ENCODE results near the gene HACE1.

Gene HACE1

DNA sequence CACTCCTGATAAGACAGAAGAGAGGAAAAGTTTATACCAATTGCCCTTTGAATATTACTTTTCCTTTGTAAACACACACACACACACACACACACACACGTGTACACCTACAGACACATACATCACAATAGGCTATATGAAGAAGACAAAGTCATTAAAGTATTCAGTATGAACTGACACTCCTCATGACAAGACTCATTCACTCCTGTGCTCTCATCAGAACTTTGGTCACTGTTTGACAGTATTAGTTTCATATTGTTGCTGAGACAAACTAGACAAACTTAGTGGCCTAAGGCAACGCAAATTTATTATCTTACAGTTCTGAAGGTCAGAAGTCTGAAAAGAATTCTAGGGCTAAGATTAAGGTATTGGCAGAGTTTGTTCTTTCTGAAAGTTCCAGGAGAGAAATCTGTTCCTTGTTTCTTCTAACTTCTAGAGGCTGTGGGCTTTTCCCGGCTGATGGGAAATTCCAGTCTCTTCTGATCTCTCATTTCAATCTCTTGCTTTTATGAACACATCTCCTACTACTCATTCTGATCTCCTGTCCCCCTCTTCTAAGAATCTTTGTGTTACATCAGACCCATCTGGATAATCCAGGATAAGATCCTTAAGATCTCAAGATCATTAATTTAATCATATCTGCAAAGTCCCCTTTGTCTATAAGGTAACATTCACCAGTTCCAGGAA, 171.3 kb downstream of the HACE1 start:
- no peak for DNase-seq (ENCODE audit: low spot score)

DNA sequence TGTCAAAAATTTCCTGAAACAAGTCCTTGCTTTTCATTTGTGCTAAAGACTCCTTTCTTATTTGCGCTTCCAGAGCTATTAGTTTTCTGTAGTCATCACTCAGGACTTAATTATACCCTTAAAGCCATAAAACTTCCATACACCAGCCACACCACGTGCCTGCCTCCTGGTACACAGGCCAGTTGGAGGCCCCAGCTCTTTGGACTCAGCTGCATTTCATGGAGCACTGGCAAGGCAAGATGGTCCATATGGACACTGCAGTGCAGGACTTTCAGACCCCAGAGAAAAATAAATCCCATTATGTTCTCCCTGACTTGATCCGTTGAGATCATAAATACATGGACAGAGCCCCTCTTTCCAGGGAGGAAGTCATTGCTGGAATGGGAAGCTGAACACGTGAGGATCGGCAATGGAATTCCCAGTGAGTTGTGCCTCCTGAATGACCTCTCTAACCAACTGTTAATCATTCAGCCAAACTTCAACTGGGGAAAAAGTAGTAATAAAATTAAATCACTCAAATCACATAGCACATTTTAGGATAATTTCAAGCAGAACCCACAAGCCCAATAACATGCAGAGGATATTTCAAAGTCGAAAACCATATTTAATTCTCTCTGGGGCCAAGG, 173.1 kb downstream of the HACE1 start:
- no peak for DNase-seq (ENCODE audit: low spot score)

DNA sequence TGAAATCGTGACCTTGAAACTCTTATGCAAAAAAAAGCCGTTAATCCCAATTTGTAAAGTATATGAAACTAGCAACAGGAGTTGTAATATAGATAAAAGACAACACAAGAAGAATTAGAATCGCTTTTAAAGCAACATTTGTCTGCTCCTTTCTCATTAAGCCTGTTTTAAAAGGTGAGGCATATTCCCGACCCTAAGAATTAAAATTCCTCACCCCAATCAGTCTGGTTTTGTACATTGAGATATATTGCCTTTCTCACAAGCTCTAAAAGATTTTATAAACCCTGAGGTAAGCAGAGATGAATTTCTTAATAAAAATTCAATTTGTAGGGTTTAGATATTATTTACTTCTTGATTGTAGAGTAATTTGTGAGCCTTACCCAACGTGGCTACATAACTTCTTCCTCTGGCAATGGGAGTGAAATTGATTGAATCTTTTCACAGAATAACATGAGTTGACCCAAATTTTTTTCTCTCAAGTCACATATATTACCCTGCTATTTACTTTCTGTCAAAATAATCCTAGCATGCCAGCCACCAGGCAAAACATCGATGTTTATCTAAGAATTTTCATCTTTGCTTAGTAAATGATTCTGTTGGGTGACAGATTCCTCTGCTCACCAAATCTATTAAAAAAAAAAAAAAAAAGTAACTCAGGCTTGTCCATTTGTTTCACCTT, 173.7 kb downstream of the HACE1 start:
- DNase-seq (ENCODE audit: low spot score), result no peak

DNA sequence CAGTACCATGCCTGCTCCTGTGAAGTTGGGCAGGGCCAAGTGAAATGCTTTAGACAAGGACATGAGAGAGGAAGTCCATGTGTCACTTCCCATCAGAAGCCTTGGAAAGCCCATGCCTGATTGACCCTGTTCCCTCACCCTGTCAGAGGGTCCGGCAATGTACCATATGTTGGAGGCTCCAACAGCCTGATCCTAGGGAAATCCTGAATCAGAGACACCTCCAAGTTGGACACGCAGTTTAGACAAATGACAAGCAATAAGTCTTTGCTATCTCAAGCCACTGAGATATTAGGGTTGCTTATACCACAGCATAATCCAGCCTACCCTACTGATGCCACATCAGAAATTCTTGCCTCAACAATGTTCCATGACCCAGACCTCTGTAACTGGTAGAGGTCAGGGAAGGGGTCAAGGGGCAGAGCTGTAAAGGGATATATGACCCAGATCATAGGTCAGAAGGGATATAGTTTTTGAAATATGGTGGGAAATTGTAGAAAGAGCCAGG, 174.8 kb downstream of the HACE1 start:
- no peak for DNase-seq (ENCODE audit: low spot score)

DNA sequence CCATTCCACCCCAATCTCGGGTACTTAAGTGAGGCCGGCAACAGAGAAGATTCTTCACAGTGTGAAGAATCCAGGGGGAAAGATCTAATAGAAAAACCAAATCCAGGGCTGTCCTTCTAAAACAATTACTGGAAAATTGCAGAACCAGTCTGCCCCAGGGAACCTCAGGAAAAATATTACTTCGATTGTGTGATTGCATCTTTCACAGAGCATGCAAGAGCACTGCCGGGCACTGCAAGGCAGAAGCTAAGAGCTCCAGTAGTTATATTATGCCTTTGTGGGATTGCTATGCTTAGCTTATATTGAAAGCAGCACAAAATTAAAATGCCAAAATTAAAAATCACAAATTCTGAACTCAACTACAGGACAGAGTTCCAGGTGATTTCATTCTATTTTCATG, 175.9 kb downstream of the HACE1 start:
- DNase-seq (ENCODE audit: low spot score), result no peak

DNA sequence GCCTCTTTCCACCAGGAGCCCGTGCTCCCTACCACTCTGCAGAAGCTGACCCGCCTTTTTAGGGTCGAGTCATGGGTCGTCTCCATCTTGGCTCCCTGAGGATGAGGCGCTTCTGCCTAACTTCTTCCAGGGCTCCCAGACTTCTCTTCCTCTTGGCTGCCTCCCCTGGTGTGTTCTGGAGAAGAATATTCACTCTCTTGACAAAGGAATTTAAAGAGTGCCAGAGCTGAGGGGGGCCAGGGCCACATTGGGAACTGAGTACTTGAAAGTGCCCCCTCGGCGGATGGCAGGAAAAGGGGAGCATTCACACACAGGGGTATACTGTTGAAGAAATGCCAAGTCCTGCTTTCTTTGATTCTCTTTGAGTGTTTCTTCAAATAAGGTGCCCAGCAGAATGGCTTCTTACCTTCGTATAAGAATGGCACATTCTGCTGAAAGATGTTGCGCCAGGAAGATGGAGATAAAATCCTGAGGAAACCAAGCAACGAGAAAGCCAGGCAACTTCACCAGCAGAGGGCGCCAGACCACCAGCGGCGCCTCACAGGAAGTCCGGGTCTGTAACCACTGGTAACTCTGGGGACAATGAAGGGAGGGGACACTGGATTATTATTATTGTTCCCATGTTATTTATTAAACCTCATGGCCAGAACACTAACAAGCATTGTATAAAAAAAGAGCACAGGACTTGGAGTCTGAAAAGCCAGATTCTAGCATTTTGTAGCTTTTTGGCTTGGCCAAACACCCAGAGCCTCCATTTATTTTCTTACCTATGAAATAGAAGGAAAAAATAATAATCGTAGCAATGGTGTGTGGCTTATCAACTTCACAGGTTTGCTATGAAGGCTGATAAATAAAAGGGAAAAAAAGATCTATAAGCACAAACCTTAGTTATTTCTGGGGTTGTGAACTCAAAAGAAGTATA, 176.7 kb downstream of the HACE1 start:
- peak; percentile 74 for DNase-seq (ENCODE audit: low spot score)

DNA sequence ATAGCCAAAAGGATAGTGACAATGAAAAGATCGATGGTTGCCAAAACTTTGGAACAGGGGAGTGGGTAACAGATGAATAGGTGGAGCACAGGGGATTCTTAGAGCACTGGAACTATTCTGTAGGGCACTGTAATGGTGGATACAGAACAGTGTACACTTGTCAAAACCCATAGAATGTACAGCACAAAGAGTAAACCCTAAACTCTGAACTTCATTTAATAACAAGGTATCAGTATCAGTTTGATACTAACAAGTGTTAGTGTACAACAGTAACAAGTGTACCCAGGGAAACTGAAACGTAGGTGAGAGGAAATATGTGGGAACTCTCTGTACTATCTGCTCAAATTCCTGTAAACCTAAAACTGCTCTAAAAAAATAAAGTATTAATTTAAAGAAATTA, 179.2 kb downstream of the HACE1 start:
- no peak for DNase-seq (ENCODE audit: low spot score)

DNA sequence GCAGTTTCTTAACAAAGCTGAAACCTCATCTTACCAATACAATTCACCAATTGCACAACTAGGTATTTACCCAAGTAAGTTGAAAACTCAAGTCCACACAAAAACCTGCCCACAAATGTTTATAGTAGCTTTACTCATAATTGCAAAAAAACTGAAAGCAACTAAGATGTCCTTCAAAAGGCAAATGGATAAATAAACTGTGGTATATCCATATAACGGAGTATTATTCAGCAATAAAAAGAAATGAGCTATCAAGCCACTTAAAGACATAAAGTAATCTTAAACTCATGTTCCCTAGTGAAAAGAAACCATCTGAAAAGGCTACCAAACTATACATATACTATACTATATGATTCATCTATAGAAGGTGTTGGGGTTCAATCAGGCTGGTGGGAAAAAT, 179.7 kb downstream of the HACE1 start:
- DNase-seq (ENCODE audit: low spot score), result no peak
